GM21717 (cell line): ENCODE data around the gene CXorf58.
"Not testable (repeated sequence)": the region's sequence is repeated elsewhere in the genome, so short reads cannot be mapped to it uniquely, and the experiment has no call there.

Source experiments
- ATAC-seq: cut with Tn5 transposase; IDR thresholded peaks from one replicate; pipeline ENCODE4 v1.9.1; 2021; ENCODE audit warnings: mild to moderate bottlenecking, moderate library complexity; ENCODE audit not compliant: unreplicated experiment

The CXorf58 gene

DNA sequence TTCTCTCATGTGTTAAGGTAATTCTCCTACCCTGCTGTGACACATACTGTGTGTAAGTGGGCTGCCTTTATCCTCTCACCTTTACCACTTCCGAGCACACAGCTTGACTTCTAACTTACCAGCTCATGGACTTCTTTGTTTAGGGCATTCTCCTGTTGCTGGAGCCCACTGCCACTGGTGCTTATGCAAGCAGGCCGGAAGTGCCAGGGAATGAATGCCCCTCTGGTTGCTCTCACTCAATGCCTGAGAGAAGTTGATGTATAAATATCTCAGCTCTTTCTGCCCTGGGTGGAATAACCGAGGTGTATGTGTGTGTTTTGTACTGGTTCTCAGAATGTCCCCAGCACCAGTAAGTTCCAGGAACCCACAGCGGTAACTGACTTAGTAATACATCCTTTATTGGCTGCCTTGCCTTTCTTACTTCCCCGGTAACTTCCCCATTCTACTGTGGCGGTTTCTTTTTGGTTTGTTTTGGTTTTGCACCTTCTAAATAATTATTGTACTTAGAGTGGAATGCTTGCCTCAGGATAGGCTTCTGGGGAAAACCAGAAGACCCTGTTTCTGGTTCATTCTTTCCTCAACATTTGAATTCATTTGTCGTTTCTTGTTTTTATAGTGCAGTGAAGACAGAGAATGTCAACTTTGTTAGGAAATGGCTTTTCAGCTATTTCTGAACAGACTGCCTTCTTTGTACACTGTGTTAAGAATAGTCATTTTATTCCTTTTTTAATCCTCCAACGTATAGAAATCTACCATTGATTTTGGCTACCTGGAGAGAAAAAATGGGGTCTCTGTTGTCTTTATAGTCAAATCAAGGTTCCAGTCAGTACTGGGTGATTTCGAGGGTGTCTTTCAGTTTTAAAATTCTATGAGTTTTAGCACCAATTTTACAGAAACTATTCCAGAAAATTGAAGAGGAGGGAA, 45.4 kb downstream of the CXorf58 start:
- peak; percentile 96 for ATAC-seq

GRCh38 chrX:23953908-23954269, 46.1 kb downstream of the CXorf58 start:
- no peak for ATAC-seq

DNA sequence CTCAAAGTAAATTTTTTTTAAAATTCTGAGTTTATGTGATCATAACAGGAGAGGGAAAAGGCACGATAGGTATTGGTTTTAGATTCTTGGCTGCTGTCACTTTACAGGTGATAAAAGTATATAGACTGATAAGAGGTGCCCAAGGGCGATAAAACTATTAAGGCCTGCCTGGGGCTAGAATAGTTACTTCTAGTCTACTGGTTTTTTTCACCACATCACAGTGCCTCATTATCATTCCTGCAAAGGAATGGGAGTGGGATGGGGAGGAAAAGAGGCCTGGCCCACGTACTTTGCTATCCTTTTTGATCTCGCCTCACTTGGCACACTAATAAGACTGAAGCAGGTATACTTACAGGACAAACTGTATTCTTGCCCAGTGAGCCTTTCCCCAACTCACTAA, 46.6 kb downstream of the CXorf58 start:
- no peak for ATAC-seq

- no peak for ATAC-seq
These were observed 52.0 kb downstream of the CXorf58 start for GRCh38 chrX:23959781-23960180.

DNA sequence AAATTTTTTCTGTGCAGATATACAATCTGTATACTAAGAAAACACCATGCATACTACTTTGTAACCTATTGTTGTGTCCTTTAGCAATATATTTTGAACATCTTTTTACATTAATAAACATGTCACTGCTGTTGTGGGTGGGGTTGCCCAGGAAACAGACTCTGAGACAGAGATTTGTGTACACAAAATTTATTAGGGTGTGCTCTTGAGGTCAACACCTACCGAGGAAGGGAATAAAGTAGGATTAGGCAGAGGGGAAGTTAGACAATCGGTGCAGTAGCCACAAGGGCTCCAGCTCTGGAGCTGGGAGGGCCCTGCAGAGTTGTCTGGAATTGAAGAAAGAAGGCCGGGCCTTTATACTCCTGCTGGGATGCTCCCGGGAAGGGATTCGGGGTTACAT, 56.4 kb downstream of the CXorf58 start:
- no peak for ATAC-seq

GRCh38 chrX:23965630-23966029, 57.8 kb downstream of the CXorf58 start:
- not testable (repeated sequence) for ATAC-seq

DNA sequence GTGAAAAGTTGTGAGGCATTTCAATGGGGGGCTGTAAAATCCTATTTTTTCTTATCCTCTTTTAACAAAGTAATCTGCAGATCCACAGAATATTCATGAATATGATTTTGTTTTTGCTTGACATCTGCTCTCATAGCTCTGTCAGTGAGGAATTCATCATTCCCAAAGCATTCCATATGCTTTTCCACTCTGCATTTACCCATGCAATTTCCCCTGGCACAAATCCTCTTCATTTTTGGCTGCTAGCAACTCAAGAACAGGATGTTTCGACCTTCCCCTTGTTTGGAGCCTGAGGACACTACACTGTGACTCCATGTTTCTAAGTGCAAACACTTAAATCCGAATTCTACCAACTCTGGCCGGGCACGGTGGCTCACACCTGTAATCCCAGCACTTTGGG, 70.7 kb downstream of the CXorf58 start:
- no peak for ATAC-seq

- no peak for ATAC-seq
These were observed 72.2 kb downstream of the CXorf58 start for GRCh38 chrX:23980011-23980441.

DNA sequence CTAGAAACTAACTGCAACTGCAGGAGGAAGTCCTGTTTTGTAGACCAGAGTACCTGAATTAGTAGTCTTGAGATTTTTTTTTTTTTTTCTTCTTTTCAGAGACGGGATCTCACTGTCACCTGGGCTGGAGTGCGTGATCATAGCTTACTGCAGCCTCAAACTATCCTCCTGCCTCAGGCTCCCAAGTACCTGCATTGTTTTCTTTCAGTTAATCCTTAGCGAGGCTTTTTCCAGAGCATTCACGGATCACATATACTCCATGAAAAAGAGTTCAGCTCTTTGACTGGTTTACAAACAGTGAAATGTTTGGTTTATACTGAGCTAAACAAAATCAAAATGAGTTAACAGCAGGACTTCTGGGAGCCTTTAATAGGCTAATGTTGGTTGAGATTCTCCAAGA, 73.4 kb downstream of the CXorf58 start:
- no peak for ATAC-seq

DNA sequence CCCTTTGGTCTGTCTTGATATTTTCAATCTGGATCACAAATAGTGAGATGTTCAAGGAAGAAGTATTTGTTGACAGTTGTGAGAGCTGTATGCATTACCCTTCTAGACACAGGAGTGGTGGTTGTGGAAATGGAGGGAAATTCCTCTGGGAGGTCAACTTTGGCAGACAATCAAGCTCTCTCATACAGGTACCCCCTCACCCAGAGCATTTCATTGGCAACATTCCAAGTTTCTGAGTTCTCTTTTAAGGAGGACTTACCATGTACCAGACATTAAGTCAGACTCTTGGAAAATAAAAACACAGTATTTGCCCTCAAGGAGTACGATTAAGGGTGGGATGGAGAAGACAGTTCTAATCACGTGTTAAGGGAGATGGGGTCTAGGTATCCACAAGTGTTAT, 73.9 kb downstream of the CXorf58 start:
- no peak for ATAC-seq

- no peak for ATAC-seq
These were observed 75.1 kb downstream of the CXorf58 start for GRCh38 chrX:23982891-23983290.
